ENCODE measurements around the gene LINC01488.

DNA sequence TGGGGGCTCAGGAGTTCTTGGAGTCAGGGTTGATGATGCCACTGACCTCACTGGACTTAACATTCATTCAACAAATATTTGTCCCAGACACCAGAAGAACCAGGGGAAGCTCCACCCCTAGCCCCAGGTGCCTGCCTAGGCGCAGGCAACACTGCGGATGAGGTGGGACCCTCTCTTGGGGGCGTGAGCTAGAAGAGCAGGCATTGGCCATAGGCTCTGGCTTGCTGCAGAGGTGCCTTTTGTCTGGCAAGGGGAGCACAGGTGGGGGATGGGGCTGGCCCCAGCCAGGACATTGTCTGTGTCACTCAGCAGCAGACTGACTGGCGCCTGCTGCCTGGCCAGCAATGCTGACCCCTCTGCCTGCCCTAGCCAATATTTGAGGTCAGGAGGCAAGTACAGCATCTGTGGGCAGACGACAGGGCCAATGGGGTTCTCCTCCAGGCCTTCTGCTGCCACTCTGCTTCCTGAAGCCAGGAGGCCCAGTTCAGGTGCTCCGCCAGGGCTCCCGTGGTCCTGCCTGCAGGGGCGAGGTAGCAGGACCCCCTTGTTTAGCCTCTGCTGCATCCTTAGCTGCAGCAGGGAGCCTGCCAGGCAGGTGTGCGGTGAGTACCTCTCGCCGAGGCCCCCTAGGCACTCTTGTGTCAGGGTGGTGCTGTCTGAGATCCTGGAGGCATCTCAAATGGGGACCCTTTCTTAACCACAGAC is 4.0 kb downstream of the LINC01488 start:
- TF ChIP-seq, protein P1, sequence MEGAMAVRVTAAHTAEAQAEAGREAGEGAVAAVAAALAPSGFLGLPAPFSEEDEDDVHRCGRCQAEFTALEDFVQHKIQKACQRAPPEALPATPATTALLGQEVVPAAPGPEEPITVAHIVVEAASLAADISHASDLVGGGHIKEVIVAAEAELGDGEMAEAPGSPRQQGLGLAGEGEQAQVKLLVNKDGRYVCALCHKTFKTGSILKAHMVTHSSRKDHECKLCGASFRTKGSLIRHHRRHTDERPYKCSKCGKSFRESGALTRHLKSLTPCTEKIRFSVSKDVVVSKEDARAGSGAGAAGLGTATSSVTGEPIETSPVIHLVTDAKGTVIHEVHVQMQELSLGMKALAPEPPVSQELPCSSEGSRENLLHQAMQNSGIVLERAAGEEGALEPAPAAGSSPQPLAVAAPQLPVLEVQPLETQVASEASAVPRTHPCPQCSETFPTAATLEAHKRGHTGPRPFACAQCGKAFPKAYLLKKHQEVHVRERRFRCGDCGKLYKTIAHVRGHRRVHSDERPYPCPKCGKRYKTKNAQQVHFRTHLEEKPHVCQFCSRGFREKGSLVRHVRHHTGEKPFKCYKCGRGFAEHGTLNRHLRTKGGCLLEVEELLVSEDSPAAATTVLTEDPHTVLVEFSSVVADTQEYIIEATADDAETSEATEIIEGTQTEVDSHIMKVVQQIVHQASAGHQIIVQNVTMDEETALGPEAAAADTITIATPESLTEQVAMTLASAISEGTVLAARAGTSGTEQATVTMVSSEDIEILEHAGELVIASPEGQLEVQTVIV (IDR thresholded peaks at IDR 0.05; ENCODE audit: borderline replicate concordance, partially characterized antibody) = no peak
- no peak for TF ChIP-seq HDAC6 (IDR thresholded peaks at IDR 0.05; ENCODE audit: unreplicated experiment)
- TF ChIP-seq, protein P2, sequence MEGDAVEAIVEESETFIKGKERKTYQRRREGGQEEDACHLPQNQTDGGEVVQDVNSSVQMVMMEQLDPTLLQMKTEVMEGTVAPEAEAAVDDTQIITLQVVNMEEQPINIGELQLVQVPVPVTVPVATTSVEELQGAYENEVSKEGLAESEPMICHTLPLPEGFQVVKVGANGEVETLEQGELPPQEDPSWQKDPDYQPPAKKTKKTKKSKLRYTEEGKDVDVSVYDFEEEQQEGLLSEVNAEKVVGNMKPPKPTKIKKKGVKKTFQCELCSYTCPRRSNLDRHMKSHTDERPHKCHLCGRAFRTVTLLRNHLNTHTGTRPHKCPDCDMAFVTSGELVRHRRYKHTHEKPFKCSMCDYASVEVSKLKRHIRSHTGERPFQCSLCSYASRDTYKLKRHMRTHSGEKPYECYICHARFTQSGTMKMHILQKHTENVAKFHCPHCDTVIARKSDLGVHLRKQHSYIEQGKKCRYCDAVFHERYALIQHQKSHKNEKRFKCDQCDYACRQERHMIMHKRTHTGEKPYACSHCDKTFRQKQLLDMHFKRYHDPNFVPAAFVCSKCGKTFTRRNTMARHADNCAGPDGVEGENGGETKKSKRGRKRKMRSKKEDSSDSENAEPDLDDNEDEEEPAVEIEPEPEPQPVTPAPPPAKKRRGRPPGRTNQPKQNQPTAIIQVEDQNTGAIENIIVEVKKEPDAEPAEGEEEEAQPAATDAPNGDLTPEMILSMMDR (IDR thresholded peaks at IDR 0.05 in 2 of 3, conservative IDR thresholded peaks at IDR 0.05 in 1 of 3; ENCODE audit: control insufficient read depth in 2 of 3, extremely low read depth in 1 of 3, insufficient read depth in 1 of 3, low read depth in 3 of 3, low read length in 3 of 3) = no peak
- TF ChIP-seq, protein P3, sequence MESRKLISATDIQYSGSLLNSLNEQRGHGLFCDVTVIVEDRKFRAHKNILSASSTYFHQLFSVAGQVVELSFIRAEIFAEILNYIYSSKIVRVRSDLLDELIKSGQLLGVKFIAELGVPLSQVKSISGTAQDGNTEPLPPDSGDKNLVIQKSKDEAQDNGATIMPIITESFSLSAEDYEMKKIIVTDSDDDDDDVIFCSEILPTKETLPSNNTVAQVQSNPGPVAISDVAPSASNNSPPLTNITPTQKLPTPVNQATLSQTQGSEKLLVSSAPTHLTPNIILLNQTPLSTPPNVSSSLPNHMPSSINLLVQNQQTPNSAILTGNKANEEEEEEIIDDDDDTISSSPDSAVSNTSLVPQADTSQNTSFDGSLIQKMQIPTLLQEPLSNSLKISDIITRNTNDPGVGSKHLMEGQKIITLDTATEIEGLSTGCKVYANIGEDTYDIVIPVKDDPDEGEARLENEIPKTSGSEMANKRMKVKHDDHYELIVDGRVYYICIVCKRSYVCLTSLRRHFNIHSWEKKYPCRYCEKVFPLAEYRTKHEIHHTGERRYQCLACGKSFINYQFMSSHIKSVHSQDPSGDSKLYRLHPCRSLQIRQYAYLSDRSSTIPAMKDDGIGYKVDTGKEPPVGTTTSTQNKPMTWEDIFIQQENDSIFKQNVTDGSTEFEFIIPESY (IDR thresholded peaks at IDR 0.05) = no peak
- no peak for TF ChIP-seq RAD21 (IDR thresholded peaks at IDR 0.05; ENCODE audit: insufficient read depth, low read depth, low read length)
- TF ChIP-seq, protein P4, sequence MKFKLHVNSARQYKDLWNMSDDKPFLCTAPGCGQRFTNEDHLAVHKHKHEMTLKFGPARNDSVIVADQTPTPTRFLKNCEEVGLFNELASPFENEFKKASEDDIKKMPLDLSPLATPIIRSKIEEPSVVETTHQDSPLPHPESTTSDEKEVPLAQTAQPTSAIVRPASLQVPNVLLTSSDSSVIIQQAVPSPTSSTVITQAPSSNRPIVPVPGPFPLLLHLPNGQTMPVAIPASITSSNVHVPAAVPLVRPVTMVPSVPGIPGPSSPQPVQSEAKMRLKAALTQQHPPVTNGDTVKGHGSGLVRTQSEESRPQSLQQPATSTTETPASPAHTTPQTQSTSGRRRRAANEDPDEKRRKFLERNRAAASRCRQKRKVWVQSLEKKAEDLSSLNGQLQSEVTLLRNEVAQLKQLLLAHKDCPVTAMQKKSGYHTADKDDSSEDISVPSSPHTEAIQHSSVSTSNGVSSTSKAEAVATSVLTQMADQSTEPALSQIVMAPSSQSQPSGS (IDR thresholded peaks at IDR 0.05; ENCODE audit: low read length) = no peak
- TF ChIP-seq CREM (IDR thresholded peaks at IDR 0.05; ENCODE audit: low read depth) = no peak
- no peak for TF ChIP-seq EP300 (IDR thresholded peaks at IDR 0.05; ENCODE audit: borderline replicate concordance in 1 of 2, control insufficient read depth in 1 of 2, low read depth in 2 of 2, low read length in 2 of 2)
- no peak for TF ChIP-seq SRF (IDR thresholded peaks at IDR 0.05; ENCODE audit: low read depth in 2 of 2, low read length in 2 of 2)
- TF ChIP-seq PAX5 (IDR thresholded peaks at IDR 0.05; ENCODE audit: borderline replicate concordance, low read depth, low read length) = no peak
- TF ChIP-seq, protein P5, sequence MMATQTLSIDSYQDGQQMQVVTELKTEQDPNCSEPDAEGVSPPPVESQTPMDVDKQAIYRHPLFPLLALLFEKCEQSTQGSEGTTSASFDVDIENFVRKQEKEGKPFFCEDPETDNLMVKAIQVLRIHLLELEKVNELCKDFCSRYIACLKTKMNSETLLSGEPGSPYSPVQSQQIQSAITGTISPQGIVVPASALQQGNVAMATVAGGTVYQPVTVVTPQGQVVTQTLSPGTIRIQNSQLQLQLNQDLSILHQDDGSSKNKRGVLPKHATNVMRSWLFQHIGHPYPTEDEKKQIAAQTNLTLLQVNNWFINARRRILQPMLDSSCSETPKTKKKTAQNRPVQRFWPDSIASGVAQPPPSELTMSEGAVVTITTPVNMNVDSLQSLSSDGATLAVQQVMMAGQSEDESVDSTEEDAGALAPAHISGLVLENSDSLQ (IDR thresholded peaks at IDR 0.05) = no peak
- TF ChIP-seq POLR2A (IDR thresholded peaks at IDR 0.05; ENCODE audit: low read depth, low read length) = no peak
- TF ChIP-seq JUNB (IDR thresholded peaks at IDR 0.05) = no peak
- no peak for TF ChIP-seq SPI1 (IDR thresholded peaks at IDR 0.05; ENCODE audit: borderline replicate concordance, insufficient read depth, low read depth, low read length)
